Measurements from ENCODE around the gene CAPS. TPM values are rescaled to one million over a fixed set of nuclear protein-coding genes. Genes with fewer than 3 reads are reported as not detected.

CAPS gene
- total and polyA plus RNA-seq, 4 donors, result 90.2 to 360 (median 223) TPM

DNA sequence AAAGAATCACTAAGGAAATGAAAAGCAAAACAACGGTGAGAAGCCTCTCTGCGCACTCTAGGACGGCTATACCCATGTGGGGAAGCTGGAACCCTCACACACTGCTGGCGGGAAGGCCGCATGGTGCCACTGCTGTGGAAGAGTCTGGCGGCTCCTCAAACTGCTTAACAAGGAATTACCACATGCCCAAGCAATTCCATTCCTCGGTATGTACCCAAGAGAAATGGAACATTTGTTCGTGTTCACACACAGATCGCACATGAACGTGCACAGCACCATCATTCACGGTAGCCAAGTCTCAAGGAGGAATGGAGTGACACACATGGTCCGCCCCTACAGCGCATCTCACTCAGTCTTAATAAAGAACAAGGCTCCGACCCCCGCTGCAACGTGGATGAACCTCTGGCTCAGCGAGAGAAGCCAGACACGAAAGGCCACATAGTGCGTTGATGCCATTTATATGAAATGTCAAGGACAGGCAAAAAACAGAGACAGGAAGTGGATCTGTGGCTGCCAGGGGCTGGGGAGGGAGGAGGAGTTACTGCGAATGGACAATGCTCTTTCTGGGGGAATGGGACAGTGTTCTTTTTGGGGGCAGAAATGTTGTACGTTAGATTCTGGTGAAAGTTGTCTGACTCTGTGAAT, 7.6 kb downstream of the CAPS start:
- Histone ChIP-seq H3K27ac (ENCODE audit: low read depth in 1 of 2, low read length in 1 of 2) (no peak overlapping the region), H3K36me3 (ENCODE audit: control insufficient read depth in 4 of 4, insufficient read depth in 4 of 4, low read length in 4 of 4) (peaks cover 30 to 81% (median 50%) of the 10 kb centered on the region in 4 donors), H3K27me3 (ENCODE audit: control insufficient read depth in 3 of 3, insufficient read depth in 3 of 3, low read length in 2 of 3) (no peaks in the 10 kb centered on the region), H3K9me3 (ENCODE audit: control insufficient read depth in 4 of 4, insufficient read depth in 3 of 4, low read length in 3 of 4) (no peaks in the 10 kb centered on the region), H3K4me1 (ENCODE audit: control insufficient read depth in 5 of 5, insufficient read depth in 5 of 5, low read length in 5 of 5) (no peaks in the 10 kb centered on the region), H3K4me3 (no peak overlapping the region), H3K9ac (ENCODE audit: insufficient read depth in 1 of 2, low read length in 2 of 2) (no peak overlapping the region)
- WGBS, 2 donors, result 86 to 90% methylated on average over 21 of the region's 21 CpGs
- DNase-seq (no peak), ATAC-seq (ENCODE audit: insufficient read depth, low FRiP score) (no peak)
- TF ChIP-seq CTCF (IDR thresholded peaks at IDR 0.05; ENCODE audit: control extremely low read depth, extremely low read depth), result no peak

DNA sequence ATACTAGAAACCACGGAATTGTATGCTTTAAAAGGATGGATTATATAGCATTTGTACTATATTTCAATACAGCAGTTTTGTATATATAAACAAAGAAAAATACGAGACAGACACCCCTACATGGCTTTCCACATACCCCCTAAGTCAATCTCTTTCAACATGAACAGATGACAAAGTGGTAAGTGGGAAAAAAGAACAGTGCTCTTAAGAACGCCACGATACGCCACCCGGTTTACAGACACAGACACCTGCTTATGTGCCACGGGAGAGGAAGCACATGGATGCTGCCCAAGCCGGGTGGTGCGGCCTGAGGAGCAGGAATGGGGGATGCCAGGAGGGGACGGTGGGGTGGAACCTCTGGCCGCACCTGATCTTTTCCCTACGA, 8.1 kb downstream of the CAPS start:
- Histone ChIP-seq H3K27ac (ENCODE audit: low read depth in 1 of 2, low read length in 1 of 2) (no peak overlapping the region), H3K9me3 (ENCODE audit: control insufficient read depth in 4 of 4, insufficient read depth in 3 of 4, low read length in 3 of 4) (no peaks in the 10 kb centered on the region), H3K4me3 (no peak overlapping the region), H3K9ac (ENCODE audit: insufficient read depth in 1 of 2, low read length in 2 of 2) (no peak overlapping the region), H3K27me3 (ENCODE audit: control insufficient read depth in 3 of 3, insufficient read depth in 3 of 3, low read length in 2 of 3) (no peaks in the 10 kb centered on the region), H3K36me3 (ENCODE audit: control insufficient read depth in 4 of 4, insufficient read depth in 4 of 4, low read length in 4 of 4) (peaks cover 25 to 81% (median 49%) of the 10 kb centered on the region in 4 donors), H3K4me1 (ENCODE audit: control insufficient read depth in 5 of 5, insufficient read depth in 5 of 5, low read length in 5 of 5) (no peaks in the 10 kb centered on the region)
- WGBS, 2 donors, result 90 to 93% methylated on average over 12 of the region's 12 CpGs
- no peak for TF ChIP-seq CTCF (IDR thresholded peaks at IDR 0.05; ENCODE audit: control extremely low read depth, extremely low read depth)
- DNase-seq, result no peak
- no peak for ATAC-seq (ENCODE audit: insufficient read depth, low FRiP score)

DNA sequence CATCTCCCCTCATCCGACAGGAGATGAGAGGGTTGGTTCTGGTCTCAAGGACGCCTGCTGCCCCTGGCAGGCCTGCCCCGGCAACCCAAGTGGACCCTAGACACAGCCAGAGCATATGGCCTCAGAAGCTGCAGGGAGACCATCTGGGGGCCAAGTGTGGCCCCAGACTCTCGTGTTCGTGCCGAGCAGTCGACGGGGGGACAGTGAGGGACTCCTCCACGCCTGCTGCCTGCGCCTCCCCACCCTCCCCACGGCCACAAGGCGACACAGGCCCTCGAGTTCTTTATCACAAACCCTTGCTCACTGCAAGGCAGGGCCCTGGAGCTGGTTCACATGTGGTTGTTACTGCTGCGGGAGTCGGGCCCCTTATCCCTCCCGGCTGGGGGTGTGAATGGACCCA, 9.3 kb downstream of the CAPS start:
- Histone ChIP-seq H3K27me3 (ENCODE audit: control insufficient read depth in 3 of 3, insufficient read depth in 3 of 3, low read length in 2 of 3) (no peaks in the 10 kb centered on the region), H3K36me3 (ENCODE audit: control insufficient read depth in 4 of 4, insufficient read depth in 4 of 4, low read length in 4 of 4) (peaks cover 22 to 82% (median 55%) of the 10 kb centered on the region in 4 donors), H3K4me1 (ENCODE audit: control insufficient read depth in 5 of 5, insufficient read depth in 5 of 5, low read length in 5 of 5) (no peaks in the 10 kb centered on the region), H3K4me3 (no peak overlapping the region), H3K9me3 (ENCODE audit: control insufficient read depth in 4 of 4, insufficient read depth in 3 of 4, low read length in 3 of 4) (no peaks in the 10 kb centered on the region), H3K27ac (ENCODE audit: low read depth in 1 of 2, low read length in 1 of 2) (no peak overlapping the region), H3K9ac (ENCODE audit: insufficient read depth in 1 of 2, low read length in 2 of 2) (no peak overlapping the region)
- whole genome bisulfite sequencing, 2 donors, result 96 to 98% methylated on average over 16 of the region's 16 CpGs
- no peak for TF ChIP-seq CTCF (IDR thresholded peaks at IDR 0.05; ENCODE audit: control extremely low read depth, extremely low read depth)
- no peak for ATAC-seq (ENCODE audit: insufficient read depth, low FRiP score)
- DNase-seq, result no peak
